Osteocyte (in vitro differentiated cells): ENCODE results near the gene UBR7. TPM values are rescaled to one million over a fixed set of nuclear protein-coding genes. Genes with fewer than 3 reads are reported as not detected.
"Not testable (repeated sequence)": the region's sequence is repeated elsewhere in the genome, so short reads cannot be mapped to it uniquely, and the experiment has no call there.

Source experiments
- DNase-seq: peaks from one replicate; pipeline ENCODE4 v3.0.0; 2021; ENCODE audit warnings: mixed read lengths; ENCODE audit not compliant: unreplicated experiment; ENCODE audit errors: extremely low spot score
- H3K27ac Mint-ChIP-seq: one replicate; pipeline ENCODE4 v1.8.0; 2021; ENCODE audit warnings: mild to moderate bottlenecking, mixed read lengths; ENCODE audit not compliant: unreplicated experiment
- H3K27me3 Mint-ChIP-seq: one replicate; pipeline ENCODE4 v1.8.0; 2021; ENCODE audit warnings: mixed read lengths; ENCODE audit not compliant: unreplicated experiment
- H3K36me3 Mint-ChIP-seq: one replicate; pipeline ENCODE4 v1.8.0; 2021; ENCODE audit warnings: mixed read lengths; ENCODE audit not compliant: unreplicated experiment
- H3K4me1 Mint-ChIP-seq: one replicate; pipeline ENCODE4 v1.8.0; 2021; ENCODE audit warnings: mixed read lengths; ENCODE audit not compliant: unreplicated experiment
- H3K4me3 Mint-ChIP-seq: one replicate; pipeline ENCODE4 v1.8.0; 2021; ENCODE audit warnings: mild to moderate bottlenecking, moderate library complexity, mixed read lengths; ENCODE audit not compliant: unreplicated experiment
- H3K9me3 Mint-ChIP-seq: one replicate; pipeline ENCODE4 v1.8.0; 2021; ENCODE audit warnings: mixed read lengths; ENCODE audit not compliant: unreplicated experiment
- long read RNA-seq: library from polyadenylated mRNA; unstranded; transcript quantifications from one replicate; pipeline ENCODE4 v2.0.0, GENCODE V29; 2021
- total RNA-seq: library from RNA; stranded (reverse); gene quantifications from 2 replicates; pipeline ENCODE4 v1.2.1, GENCODE V29; 2021
- TF ChIP-seq, protein P1 (sequence below): fragments of 200-600 bp; sonication (generic); IDR thresholded peaks from 2 replicates; pipeline ENCODE4 v1.5.0; 2021; ENCODE audit warnings: antibody characterized with exemption, mild to moderate bottlenecking, moderate library complexity

UBR7 gene
- total RNA-seq = 22.2 and 24.7 TPM in 2 replicates
- long read RNA-seq, transcript UBR7-202 (10 exons, 1,276 nt) = minor isoform, 8 of 216 reads
- long read RNA-seq, transcript UBR7-201 (11 exons, 3,694 nt) = major isoform, 172 of 216 reads
- long read RNA-seq, partial matches to known transcripts = 15 of 216 reads
- long read RNA-seq, other reads (novel, unspliced or antisense) = 21 of 216 reads

DNA sequence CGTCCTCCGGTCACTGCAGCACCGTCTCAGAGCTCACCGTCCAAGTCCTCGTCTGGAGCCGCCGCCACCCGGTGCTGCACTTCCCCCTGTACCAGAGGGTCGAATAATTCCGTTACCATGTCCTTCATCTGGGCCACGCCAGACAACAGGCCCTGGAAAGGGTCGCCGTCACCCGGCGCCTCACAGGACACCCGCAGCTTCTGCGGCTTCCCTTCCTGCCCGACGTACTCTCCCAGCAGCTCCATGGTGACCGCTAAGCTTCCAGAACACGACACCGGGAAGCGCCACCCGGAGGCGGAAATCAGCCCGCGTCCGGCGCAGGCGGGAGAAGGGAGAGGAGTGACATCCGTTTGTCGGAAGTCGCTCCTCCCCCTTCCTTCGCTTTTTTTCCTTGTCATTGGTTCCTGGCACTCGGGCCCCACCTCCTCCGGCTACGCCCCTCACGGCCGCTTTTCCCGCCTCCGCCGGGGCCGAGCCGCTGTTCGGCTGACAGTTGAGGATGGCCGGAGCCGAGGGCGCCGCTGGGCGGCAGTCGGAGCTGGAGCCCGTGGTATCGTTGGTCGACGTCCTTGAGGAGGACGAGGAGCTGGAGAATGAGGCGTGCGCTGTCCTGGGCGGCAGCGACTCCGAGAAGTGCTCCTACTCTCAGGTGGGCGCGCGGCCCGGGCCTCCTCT lies at the start of gene UBR7, which contains the start of gene GON7:
Gene UBR7 (plus strand): TSS at position 464 of the 675 bp plus-strand sequence. CDS start 36 bp downstream, at position 500.
Gene GON7 (minus strand): TSS at position 273 of the 675 bp plus-strand sequence. CDS start 28 bp downstream, at position 245.
- Mint-ChIP-seq H3K27me3 (no peaks in the 10 kb centered on the region), H3K4me3 (peak within 1 kb of the TSS; percentile 100), H3K4me1 (peaks cover 35% of the 10 kb centered on the region), H3K36me3 (peaks cover 4% of the 10 kb centered on the region), H3K9me3 (no peaks in the 10 kb centered on the region), H3K27ac (peak within 1 kb of the TSS; percentile 99)
- peak; percentile 98 for DNase-seq
- TF ChIP-seq, protein P1, sequence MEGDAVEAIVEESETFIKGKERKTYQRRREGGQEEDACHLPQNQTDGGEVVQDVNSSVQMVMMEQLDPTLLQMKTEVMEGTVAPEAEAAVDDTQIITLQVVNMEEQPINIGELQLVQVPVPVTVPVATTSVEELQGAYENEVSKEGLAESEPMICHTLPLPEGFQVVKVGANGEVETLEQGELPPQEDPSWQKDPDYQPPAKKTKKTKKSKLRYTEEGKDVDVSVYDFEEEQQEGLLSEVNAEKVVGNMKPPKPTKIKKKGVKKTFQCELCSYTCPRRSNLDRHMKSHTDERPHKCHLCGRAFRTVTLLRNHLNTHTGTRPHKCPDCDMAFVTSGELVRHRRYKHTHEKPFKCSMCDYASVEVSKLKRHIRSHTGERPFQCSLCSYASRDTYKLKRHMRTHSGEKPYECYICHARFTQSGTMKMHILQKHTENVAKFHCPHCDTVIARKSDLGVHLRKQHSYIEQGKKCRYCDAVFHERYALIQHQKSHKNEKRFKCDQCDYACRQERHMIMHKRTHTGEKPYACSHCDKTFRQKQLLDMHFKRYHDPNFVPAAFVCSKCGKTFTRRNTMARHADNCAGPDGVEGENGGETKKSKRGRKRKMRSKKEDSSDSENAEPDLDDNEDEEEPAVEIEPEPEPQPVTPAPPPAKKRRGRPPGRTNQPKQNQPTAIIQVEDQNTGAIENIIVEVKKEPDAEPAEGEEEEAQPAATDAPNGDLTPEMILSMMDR = no peak

GRCh38 chr14:93158349-93158748 lies 48.7 kb upstream of the UBR7 start:
- not testable (repeated sequence) for H3K36me3 Mint-ChIP-seq, H3K27ac Mint-ChIP-seq, H3K4me1 Mint-ChIP-seq, H3K4me3 Mint-ChIP-seq, H3K9me3 Mint-ChIP-seq, DNase-seq
- H3K27me3 Mint-ChIP-seq = peaks cover 13% of the 10 kb centered on the region

- H3K4me3 Mint-ChIP-seq, H3K4me1 Mint-ChIP-seq, H3K9me3 Mint-ChIP-seq: not testable (repeated sequence)
These were observed 47.3 kb upstream of the UBR7 start for GRCh38 chr14:93159625-93160352.

DNA sequence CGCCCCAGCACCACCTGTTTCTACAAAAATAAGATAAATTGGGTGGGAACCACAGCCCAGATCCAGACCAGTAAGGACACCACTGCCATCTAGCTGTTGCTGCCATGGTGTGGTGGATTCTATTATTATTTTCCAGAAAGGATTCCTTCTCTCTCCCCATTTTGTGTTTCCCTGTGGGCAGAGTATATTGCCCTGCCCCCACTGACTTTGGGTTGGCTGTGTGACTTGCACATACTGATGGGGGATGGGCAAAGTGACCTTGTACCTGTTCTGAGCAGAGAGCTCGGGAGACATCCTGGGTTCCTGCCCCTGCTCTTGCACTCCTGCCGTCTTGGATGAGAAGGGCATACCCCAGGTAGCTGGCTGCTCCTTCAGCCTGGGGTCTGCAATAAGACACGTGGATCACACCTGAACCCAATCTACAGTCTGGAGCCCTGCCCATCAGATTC lies 46.7 kb upstream of the UBR7 start:
- DNase-seq = no peak
- H3K9me3 Mint-ChIP-seq = no peaks in the 10 kb centered on the region
- H3K27me3 Mint-ChIP-seq = peaks cover 9% of the 10 kb centered on the region
- H3K36me3 Mint-ChIP-seq = no peaks in the 10 kb centered on the region
- no peaks in the 10 kb centered on the region for H3K4me1 Mint-ChIP-seq
- H3K4me3 Mint-ChIP-seq = no peak overlapping the region
- H3K27ac Mint-ChIP-seq = no peak overlapping the region
- TF ChIP-seq, protein P1 = peak; percentile 54

More at GRCh38 chr14:93159625-93160352, 47.3 kb upstream of the UBR7 start:
- H3K27ac Mint-ChIP-seq, DNase-seq, H3K36me3 Mint-ChIP-seq: not testable (repeated sequence)
- H3K27me3 Mint-ChIP-seq = peaks cover 13% of the 10 kb centered on the region

DNA sequence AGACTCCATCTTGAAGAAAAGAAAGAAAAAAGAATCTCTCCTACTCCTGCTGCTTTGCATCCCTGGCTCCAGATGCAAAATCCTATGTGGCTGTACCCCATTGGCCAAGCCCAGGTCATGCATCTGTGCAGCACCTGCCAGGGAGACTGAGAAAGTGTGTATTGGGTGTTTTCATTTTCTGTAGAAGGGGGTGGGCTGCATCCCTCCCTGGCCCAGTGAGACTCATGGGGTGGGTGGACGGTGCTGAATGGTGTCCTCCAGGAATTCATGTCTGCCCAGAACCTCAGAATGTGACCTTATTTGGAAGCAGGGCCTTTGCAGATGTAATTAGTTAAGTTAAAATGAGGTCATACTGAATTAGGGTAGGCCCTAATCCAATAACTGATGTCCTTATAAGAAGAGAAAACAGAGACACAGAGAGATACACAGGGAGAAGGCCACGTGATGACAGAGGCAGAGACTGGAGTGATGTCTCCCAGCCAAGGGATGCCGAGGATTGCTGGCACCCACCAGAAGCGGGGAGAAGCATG lies 45.6 kb upstream of the UBR7 start:
- H3K27ac Mint-ChIP-seq = no peak overlapping the region
- no peaks in the 10 kb centered on the region for H3K36me3 Mint-ChIP-seq
- peaks cover 3% of the 10 kb centered on the region for H3K27me3 Mint-ChIP-seq
- H3K4me1 Mint-ChIP-seq = no peaks in the 10 kb centered on the region
- no peak for DNase-seq
- H3K4me3 Mint-ChIP-seq = no peak overlapping the region
- TF ChIP-seq, protein P1 = no peak
- H3K9me3 Mint-ChIP-seq = no peaks in the 10 kb centered on the region
